LNCaP clone FGC (cell line): ENCODE data around the gene TRIM44.
"Not testable (repeated sequence)": the region's sequence is repeated elsewhere in the genome, so short reads cannot be mapped to it uniquely, and the experiment has no call there.

ENCODE experiments used
- DNase-seq: peaks from one replicate; pipeline ENCODE4 v3.0.0-alpha.2; 2011; ENCODE audit warnings: low read depth
- H3K4me3 ChIP-seq: 2 replicates; pipeline ENCODE4 v1.5.1; 2011; ENCODE audit warnings: mild to moderate bottlenecking, low read depth, low read length, control low read depth
- CTCF ChIP-seq: IDR thresholded peaks from 2 replicates; pipeline ENCODE4 v1.5.1; 2012; ENCODE audit warnings: mild to moderate bottlenecking; ENCODE audit not compliant: control insufficient read depth, insufficient read depth; ENCODE audit errors: extremely low read depth

TRIM44 gene

DNA sequence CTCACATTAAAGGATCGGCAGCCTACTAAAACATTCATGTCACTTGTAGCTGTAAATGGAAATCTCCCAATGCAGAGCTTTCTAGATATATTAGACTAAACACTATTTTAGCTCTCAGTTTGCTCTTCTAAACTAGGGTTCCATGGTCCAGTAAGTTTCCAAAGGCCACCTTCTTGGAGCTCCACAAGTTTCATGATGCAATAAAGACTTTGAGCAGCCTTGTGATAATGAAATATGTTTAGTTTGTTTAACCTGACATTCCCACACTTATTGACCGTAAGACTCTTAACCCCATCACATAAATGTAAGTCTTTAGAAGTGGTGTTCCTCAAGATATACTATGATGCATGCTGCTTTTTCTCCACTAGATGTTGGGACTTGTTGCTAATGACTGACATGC, 87.7 kb downstream of the TRIM44 start:
- TF ChIP-seq CTCF: no peak
- DNase-seq: no peak
- no peak overlapping the region for H3K4me3 ChIP-seq

- DNase-seq: no peak
- no peak for TF ChIP-seq CTCF
Measured at GRCh38 chr11:35750981-35751663, 88.5 kb downstream of the TRIM44 start.

GRCh38 chr11:35751664-35752061, 89.1 kb downstream of the TRIM44 start:
- no peak for TF ChIP-seq CTCF
- H3K4me3 ChIP-seq: no peak overlapping the region
- no peak for DNase-seq

More at GRCh38 chr11:35750981-35751663, 88.5 kb downstream of the TRIM44 start:
- H3K4me3 ChIP-seq: no peak overlapping the region

- no peak for DNase-seq
- no peak for TF ChIP-seq CTCF
- no peak overlapping the region for H3K4me3 ChIP-seq
Measured at GRCh38 chr11:35752115-35752514, 89.5 kb downstream of the TRIM44 start.

DNA sequence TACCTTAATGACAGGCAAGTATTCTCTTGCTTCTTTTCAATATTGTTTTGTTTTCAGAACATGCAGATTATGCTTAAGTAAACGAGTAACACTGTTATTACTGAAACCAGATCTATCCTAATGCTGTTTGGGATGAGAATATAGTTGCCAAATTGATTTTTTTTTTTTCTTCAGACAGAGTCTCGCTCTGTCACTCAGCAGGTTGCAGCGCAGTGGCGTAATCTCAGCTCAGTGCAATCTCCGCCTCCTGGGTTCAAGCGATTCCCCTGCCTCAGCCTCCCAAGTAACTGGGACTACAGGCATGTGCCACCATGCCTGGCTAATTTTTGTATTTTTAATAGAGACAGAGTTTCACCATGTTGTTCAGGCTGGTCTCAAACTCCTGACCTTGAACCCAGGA, 91.0 kb downstream of the TRIM44 start:
- H3K4me3 ChIP-seq, DNase-seq: not testable (repeated sequence)

DNA sequence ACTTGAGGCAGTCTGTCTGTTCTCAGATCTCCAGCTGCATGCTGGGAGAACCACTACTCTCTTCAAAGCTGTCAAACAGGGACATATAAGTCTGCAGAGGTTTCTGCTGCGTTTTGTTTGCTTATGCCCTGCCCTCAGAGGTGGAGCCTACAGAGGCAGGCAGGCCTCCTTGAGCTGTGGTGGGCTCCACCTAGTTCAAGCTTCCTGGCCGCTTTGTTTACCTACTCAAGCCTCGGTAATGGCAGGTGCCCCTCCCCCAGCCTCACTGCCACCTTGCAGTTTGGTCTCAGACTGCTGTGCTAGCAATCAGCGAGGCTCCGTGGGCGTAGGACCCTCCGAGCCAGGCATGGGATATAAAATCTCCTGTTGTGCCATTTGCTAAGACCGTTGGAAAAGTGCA, 97.4 kb downstream of the TRIM44 start:
- not testable (repeated sequence) for H3K4me3 ChIP-seq, DNase-seq

- no peak for DNase-seq
- TF ChIP-seq CTCF: no peak
- no peak overlapping the region for H3K4me3 ChIP-seq
Measured at GRCh38 chr11:35761899-35762298, 99.3 kb downstream of the TRIM44 start.

DNA sequence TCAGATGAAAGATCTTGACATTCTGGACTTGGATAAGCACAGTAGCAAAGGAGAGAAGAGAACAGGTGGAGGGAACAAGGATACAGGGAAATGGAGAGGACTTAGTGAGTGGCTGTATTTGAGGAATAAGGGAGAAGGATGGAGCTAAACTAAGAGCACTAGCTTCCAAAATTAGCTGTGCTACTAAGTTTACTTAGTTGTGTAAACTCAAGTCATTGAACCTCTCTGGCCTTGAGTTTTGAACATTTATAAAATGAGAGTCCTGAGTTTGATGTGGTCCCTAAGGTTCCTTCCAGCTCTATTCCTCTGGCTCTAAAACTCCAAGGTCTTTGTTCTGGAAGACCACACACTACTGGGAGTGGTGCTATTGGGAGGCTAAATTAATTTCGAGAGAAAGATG, 100.7 kb downstream of the TRIM44 start:
- peak; percentile 23 for DNase-seq
- TF ChIP-seq CTCF: no peak

More for the DNA sequence above, 100.7 kb downstream of the TRIM44 start:
- no peak overlapping the region for H3K4me3 ChIP-seq
